Body of pancreas (tissue), 4 donors: ENCODE measurements around the gene ARCN1.

Experiments used
- CTCF ChIP-seq, 7 experiments: fragments of 450-650 bp in 4 of 7; fragments of 200-600 bp in 3 of 7; sonication (generic) in 3 of 7; IDR thresholded peaks; one replicate each; pipeline ENCODE4 v1.5.1; 2016 to 2019; ENCODE audit warnings: antibody characterized with exemption in 7 of 7
- POLR2A ChIP-seq, 3 donors: fragments of 450-650 bp; IDR thresholded peaks; one replicate each; pipeline ENCODE4 v1.6.1; 2016; ENCODE audit warnings: antibody characterized with exemption in 3 of 3, mild to moderate bottlenecking in 2 of 3

GRCh38 chr11:118569670-118570069, 2.5 kb upstream of the ARCN1 start:
- TF ChIP-seq CTCF (IDR thresholded peaks at IDR 0.05) (no peak), POLR2A (IDR thresholded peaks at IDR 0.05) (no peak)
